ENCODE results near the gene MADD.

GRCh38 chr11:47342854-47343253 is 72.9 kb downstream of the MADD start:
- no peak for TF ChIP-seq NR2F1 (conservative IDR thresholded peaks at IDR 0.05)
- no peak for TF ChIP-seq EZH2 (IDR thresholded peaks at IDR 0.05; ENCODE audit: borderline replicate concordance, control insufficient read depth, low read depth, low read length)
- no peak for TF ChIP-seq SIN3A (IDR thresholded peaks at IDR 0.05; ENCODE audit: low read depth, low read length)
- TF ChIP-seq EP300 (IDR thresholded peaks at IDR 0.05; ENCODE audit: borderline replicate concordance in 1 of 2, control insufficient read depth in 1 of 2, low read depth in 2 of 2, low read length in 2 of 2): no peak
- no peak for TF ChIP-seq KAT2A (conservative IDR thresholded peaks at IDR 0.05; ENCODE audit: control insufficient read depth, low read depth, low read length)
- TF ChIP-seq CTCF (IDR thresholded peaks at IDR 0.05 in 2 of 3, conservative IDR thresholded peaks at IDR 0.05 in 1 of 3; ENCODE audit: control insufficient read depth in 2 of 3, extremely low read depth in 1 of 3, insufficient read depth in 1 of 3, low read depth in 3 of 3, low read length in 3 of 3): no peak
- no peak for TF ChIP-seq TAF1 (IDR thresholded peaks at IDR 0.05; ENCODE audit: borderline replicate concordance, low read depth, low read length)
- no peak for TF ChIP-seq POLR2A (IDR thresholded peaks at IDR 0.05; ENCODE audit: low read depth, low read length)
- TF ChIP-seq HCFC1 (IDR thresholded peaks at IDR 0.05; ENCODE audit: low read length): no peak
- no peak for TF ChIP-seq SP1 (IDR thresholded peaks at IDR 0.05; ENCODE audit: low read depth, low read length)
- TF ChIP-seq, protein P1, sequence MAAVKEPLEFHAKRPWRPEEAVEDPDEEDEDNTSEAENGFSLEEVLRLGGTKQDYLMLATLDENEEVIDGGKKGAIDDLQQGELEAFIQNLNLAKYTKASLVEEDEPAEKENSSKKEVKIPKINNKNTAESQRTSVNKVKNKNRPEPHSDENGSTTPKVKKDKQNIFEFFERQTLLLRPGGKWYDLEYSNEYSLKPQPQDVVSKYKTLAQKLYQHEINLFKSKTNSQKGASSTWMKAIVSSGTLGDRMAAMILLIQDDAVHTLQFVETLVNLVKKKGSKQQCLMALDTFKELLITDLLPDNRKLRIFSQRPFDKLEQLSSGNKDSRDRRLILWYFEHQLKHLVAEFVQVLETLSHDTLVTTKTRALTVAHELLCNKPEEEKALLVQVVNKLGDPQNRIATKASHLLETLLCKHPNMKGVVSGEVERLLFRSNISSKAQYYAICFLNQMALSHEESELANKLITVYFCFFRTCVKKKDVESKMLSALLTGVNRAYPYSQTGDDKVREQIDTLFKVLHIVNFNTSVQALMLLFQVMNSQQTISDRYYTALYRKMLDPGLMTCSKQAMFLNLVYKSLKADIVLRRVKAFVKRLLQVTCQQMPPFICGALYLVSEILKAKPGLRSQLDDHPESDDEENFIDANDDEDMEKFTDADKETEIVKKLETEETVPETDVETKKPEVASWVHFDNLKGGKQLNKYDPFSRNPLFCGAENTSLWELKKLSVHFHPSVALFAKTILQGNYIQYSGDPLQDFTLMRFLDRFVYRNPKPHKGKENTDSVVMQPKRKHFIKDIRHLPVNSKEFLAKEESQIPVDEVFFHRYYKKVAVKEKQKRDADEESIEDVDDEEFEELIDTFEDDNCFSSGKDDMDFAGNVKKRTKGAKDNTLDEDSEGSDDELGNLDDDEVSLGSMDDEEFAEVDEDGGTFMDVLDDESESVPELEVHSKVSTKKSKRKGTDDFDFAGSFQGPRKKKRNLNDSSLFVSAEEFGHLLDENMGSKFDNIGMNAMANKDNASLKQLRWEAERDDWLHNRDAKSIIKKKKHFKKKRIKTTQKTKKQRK (IDR thresholded peaks at IDR 0.05; ENCODE audit: low read depth, low read length): no peak
- no peak for TF ChIP-seq EGR1 (IDR thresholded peaks at IDR 0.05; ENCODE audit: borderline replicate concordance in 1 of 2, low read depth in 2 of 2, low read length in 2 of 2)

Measured in GM12878 (cell line).